Esophagus squamous epithelium (tissue), 4 donors: ENCODE data around the gene ZMYND11.

Source experiments
- POLR2A ChIP-seq, 4 donors: fragments of 450-650 bp; IDR thresholded peaks; one replicate each; pipeline ENCODE4 v1.6.1; 2017; ENCODE audit warnings: antibody characterized with exemption in 4 of 4, mild to moderate bottlenecking in 4 of 4, moderate library complexity in 3 of 4
- TF ChIP-seq, protein P1 (sequence below), 6 experiments: fragments of 450-650 bp in 4 of 6; fragments of 200-600 bp in 2 of 6; sonication (generic) in 2 of 6; IDR thresholded peaks; one replicate each; pipeline ENCODE4 v1.5.1; 2016 to 2019; ENCODE audit warnings: antibody characterized with exemption in 6 of 6, mild to moderate bottlenecking in 4 of 6, moderate library complexity in 4 of 6

GRCh38 chr10:301536-301935, 166.3 kb downstream of the ZMYND11 start:
- TF ChIP-seq, protein P1, sequence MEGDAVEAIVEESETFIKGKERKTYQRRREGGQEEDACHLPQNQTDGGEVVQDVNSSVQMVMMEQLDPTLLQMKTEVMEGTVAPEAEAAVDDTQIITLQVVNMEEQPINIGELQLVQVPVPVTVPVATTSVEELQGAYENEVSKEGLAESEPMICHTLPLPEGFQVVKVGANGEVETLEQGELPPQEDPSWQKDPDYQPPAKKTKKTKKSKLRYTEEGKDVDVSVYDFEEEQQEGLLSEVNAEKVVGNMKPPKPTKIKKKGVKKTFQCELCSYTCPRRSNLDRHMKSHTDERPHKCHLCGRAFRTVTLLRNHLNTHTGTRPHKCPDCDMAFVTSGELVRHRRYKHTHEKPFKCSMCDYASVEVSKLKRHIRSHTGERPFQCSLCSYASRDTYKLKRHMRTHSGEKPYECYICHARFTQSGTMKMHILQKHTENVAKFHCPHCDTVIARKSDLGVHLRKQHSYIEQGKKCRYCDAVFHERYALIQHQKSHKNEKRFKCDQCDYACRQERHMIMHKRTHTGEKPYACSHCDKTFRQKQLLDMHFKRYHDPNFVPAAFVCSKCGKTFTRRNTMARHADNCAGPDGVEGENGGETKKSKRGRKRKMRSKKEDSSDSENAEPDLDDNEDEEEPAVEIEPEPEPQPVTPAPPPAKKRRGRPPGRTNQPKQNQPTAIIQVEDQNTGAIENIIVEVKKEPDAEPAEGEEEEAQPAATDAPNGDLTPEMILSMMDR (IDR thresholded peaks at IDR 0.05) = no peak
- TF ChIP-seq POLR2A (IDR thresholded peaks at IDR 0.05) = no peak
